HG03575 (cell line): ENCODE measurements around the gene SDF4.

Experiments used
- ATAC-seq: cut with Tn5 transposase; IDR thresholded peaks from one replicate; pipeline ENCODE4 v1.9.1; 2021; ENCODE audit not compliant: unreplicated experiment, insufficient number of reproducible peaks, low FRiP score; ENCODE audit errors: extremely low read depth

SDF4 gene

DNA sequence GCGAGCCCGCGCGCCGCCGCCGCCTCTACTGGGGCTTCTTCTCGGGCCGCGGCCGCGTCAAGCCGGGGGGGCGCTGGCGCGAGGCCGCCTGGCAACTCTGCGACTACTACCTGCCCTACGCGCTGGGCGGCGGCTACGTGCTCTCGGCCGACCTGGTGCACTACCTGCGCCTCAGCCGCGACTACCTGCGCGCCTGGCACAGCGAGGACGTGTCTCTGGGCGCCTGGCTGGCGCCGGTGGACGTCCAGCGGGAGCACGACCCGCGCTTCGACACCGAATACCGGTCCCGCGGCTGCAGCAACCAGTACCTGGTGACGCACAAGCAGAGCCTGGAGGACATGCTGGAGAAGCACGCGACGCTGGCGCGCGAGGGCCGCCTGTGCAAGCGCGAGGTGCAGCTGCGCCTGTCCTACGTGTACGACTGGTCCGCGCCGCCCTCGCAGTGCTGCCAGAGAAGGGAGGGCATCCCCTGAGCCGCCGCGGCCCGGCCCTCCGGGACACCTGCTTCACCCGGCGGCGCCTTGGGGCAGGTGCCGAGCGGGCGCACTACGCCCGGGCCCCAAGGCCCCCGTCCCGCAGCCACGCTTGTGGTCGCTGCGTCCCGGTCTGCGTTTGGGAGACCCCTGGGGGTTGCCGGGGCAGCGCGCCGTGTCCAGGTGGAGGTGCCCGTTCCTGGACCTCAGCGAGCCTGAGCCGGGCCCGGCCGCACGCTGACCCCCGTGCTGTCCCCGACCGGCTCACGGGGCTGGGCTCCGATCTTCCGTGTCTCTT is 1.2 kb upstream of the SDF4 start:
- ATAC-seq = no peak

DNA sequence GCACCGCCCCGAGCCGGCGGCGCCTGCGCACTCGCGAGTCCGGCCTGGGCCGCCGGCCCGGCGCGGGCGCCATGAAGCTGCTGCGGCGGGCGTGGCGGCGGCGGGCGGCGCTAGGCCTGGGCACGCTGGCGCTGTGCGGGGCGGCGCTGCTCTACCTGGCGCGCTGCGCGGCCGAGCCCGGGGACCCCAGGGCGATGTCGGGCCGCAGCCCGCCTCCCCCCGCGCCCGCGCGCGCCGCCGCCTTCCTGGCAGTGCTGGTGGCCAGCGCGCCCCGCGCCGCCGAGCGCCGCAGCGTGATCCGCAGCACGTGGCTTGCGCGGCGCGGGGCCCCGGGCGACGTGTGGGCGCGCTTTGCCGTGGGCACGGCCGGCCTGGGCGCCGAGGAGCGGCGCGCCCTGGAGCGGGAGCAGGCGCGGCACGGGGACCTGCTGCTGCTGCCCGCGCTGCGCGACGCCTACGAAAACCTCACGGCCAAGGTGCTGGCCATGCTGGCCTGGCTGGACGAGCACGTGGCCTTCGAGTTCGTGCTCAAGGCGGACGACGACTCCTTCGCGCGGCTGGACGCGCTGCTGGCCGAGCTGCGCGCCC is 501 bp upstream of the SDF4 start, which contains the start of gene B3GALT6:
Gene B3GALT6 (plus strand): TSS at position 30 of the 588 bp plus-strand sequence. CDS start 42 bp downstream, at position 72.
- no peak for ATAC-seq

DNA sequence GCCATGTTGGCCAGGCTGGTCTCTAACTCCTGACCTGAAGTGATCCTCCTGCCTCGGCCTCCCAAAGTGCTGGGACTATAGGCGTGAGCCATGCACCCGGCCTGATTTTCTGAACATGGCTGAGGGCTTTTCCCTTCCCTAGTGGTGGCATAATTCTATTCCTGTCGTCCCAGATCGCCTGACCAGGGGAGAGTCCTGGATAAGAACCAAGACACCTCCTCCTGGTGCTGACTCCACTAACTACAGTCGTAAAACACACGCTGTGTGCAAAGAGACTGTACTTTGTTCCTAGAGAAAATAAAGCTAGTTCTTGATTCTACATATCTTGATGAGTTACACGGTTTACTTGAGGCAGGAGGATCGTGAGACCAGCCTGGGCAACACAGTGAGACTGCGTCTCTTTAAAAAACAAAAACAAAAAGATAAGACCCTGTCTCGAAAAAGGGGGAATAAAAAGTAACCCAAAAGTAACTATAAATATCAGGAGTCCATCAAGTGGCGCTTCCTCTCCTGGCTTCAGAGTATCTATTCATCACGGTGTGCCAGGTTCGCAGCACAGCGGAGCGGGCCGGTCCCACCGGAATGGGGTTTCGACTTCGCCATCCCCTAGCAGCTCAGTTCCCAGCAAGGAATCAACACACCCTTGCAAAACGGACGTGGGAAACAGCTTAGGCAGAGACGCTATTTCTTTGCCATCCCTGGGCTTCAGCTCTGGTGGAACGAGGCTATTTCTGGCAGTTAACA is 973 bp downstream of the SDF4 start:
- ATAC-seq = no peak

DNA sequence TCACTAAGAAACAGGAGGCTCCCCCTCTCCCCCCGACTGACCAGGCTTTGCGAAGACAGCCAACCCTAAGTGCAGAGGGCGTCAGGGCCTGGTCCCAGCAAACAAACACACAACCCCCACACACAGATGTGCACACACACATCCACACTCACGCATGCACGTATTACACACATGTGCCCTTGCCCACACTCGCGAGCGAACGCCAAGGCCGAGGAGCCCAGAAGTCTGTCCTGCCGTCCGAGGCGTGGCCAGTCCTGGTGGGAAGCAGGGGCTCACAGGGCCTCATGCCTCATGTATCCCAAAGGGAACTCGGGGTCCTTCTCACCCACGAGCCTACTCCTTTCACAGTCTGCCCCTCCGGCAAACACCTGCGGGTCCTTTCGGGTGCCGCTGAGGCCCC is 2.0 kb downstream of the SDF4 start:
- no peak for ATAC-seq

DNA sequence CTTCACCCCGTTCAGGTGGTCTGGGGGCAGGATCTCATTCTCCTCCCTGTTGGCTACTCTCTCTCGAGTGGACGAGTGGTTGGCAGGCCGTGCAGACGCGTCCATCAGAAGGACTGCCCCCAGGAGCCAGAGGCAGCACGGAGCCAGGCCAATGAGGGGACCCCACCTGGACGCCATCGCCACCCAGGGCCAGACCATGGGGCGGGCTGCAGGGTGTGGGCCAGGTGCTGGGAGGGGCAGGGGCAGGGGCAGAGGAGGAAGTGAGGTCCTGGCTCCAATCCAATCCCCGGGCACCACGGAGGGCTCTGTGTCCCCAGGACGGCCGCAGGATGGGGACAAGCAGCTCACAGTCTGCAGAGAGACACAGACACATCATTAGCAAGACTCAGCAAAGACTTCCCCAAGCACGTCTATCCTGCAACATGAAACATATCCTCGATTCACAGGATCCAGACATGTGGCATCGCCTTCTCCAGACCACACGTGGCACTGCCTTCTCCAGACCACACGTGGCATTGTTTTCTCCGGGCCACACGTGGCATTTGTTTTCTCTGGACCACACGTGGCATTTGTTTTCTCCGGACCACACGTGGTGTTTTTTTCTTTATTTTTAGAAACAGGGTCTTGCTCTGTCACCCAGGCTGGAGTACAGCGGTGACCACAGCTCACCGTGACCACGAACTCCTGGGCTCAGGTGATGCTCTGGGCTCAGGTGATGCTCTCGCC is 3.0 kb downstream of the SDF4 start:
- no peak for ATAC-seq

DNA sequence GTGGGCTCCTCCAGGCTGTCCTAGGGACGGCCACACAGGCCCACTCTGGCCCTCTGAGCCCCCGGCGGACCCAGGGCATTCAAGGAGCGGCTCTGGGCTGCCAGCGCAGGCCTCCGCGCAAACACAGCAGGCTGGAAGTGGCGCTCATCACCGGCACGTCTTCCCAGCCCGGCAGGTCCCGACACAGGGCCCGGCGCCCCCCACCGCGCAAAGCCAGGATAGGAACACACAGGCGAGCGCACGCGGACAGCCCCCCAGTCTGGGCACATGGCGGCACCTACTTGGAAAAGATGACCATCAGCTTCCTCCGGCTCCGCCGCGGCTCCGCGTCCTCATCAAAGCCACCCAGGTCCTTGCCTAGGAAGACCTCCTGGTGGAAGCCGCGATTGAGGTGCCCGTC is 3.6 kb downstream of the SDF4 start:
- ATAC-seq = no peak

DNA sequence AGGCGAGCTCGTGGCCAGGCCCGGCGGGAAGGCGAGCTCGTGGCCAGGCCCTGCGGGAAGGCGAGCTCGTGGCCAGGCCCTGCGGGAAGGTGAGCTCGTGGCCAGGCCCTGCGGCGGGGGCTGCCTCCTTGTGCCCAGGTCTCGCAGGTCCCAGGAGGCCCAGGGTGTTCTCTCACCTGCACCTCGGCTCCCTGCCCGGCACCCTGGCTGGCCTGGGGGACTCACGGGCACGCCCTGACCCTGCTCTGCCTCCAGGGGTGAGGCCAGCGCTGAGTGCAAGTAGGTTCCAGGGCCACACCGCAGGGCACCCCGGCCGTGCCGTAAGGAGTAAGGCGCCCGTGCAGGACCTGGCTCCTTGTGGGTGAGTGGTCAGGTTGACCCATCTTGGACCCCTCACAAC is 4.4 kb downstream of the SDF4 start:
- no peak for ATAC-seq

DNA sequence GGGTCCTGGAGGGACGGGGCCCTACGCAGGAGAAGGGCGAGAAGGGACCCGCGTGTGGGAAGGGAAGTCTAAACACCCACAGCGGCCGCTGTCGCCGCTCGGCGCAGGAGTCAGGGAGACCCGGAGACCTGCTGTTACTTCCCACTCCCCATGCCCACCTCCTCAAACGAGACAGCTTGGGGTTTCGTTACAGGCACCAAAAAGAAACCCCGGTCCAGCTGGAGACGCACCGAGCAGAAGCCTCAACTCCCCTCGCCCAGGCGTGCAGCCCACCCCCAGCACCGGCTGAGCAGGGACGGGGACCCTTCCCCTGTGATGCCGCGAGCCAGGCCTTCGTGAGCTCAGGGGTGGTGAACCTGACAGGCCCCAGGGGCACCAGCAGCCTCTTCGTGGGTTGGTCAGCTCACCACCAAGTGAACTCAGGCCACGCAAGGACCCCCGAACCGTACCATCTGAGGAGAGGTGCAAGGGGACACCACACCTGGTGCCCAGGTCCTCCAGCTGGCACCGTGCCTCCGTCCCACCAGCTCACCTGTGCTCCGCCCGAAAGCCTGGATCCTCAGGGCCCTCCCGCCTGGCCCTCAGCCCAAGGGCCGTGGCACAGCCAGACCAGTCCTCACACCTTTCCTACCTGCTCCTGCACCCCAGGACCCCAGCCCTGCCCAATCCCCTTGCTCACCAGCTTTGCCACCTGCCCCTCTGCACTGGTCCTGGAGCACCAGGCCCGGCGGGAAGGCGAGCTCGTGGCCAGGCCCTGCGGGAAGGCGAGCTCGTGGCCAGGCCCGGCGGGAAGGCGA is 5.0 kb downstream of the SDF4 start:
- ATAC-seq = no peak

DNA sequence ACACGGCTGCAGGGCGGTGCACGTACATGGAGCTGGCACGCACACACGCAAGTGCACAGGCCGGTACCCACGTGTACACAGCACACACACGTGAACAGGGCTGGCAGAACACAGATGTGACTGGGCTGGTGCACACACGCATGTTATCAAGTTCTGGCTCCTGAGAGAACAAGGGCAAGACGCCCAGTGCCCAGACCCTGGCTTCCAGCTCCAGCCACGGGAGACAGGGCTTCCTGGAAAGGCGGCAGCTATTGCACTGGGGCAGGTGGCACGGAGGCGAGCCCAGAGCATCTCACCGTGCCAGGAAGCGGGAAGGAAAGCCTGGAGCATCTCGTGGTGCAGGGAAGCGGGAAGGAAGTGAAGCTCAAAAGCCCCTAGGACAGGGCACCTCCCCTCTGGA is 5.9 kb downstream of the SDF4 start:
- no peak for ATAC-seq

DNA sequence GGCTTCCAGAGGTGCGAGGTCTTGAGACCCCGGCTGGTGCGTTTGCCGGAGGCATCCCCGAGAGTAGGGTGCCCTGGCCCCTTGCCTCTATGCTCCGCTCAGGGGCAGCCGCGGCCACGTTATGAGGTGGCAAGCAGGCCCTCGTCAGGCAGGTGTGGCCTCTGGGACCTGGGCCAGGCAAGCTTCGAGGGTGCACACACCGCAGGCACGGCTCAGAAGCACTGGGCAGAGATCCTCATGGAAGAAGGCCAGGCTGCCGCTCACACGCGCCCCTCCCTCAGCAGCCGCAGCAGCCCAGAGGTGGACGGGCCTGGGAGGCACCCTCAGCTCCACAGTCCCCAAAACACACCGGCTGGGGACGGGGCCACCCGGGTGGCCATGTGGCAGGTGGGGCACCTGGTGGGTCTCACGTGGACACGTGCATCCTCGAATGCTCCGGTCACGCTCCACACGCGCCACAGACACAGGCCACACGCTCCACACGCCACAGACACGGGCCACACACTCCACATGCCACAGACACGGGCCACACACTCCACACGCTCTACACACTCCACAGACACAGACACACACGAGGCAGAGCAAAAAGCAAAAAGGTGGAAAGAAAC is 6.5 kb downstream of the SDF4 start:
- no peak for ATAC-seq

DNA sequence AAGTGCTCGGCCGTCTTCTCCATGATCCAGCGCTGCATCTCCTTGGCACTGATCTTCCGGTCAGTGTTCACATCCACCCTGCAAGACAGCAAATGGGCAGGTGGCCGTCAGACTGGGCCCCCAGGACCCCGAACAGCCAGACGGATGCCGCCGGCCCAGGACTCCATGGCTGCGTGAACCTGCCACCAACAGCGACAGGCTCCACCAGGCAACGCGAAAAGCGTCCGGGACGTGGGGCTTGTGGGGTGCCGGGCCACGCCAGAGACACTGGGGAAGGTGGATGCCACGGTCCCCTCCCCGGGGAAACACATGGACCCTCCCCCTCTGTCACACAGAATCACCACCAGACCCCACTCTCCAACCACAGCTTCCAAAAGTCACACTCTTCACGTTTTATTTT is 7.9 kb downstream of the SDF4 start:
- ATAC-seq = no peak

DNA sequence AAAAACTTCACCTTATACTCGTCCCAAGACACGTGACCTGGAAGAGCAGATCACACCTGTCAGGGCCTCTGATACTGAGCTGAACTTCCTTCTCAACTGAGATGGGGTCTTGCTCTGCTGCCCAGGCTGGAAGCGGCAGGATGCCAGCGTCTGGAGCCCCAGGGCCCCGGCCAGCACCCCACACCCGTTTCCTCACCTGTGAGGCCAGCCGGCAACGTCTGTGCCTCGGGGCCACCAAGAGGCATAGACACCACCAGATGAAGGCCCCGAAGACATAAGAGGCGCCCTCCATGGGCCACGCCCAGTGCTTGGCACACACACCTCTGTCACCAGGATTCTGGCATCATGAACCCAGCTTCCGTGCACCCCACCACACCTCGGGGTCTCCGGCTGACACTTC is 8.5 kb downstream of the SDF4 start:
- no peak for ATAC-seq

DNA sequence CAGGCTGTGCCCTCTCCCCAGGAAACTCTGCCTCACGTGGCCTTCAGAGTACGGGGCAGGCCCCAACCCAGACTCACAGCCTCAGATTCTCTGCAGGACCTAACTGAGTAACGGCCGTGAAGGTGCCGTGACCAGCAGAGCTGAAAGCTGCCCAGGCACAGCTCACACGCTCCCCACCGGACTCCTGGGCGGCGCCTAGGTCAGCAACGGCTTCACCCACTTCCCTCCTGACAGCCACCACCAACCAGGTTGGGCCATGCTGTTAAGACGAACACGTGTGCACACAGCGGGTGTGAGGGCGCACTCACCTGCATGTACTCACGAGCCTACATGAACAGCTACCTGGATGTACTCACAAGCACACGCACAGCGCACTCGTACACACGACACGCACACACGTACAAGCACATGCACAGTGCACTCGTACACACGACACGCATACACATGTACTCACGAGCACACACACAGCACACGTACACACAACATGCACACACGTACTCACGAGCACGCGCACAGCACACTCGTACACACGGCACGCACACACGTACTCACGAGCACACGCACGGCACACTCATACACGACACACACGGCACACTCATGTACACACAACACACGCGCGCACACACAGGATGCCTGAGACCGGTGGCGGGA is 9.1 kb downstream of the SDF4 start:
- no peak for ATAC-seq

DNA sequence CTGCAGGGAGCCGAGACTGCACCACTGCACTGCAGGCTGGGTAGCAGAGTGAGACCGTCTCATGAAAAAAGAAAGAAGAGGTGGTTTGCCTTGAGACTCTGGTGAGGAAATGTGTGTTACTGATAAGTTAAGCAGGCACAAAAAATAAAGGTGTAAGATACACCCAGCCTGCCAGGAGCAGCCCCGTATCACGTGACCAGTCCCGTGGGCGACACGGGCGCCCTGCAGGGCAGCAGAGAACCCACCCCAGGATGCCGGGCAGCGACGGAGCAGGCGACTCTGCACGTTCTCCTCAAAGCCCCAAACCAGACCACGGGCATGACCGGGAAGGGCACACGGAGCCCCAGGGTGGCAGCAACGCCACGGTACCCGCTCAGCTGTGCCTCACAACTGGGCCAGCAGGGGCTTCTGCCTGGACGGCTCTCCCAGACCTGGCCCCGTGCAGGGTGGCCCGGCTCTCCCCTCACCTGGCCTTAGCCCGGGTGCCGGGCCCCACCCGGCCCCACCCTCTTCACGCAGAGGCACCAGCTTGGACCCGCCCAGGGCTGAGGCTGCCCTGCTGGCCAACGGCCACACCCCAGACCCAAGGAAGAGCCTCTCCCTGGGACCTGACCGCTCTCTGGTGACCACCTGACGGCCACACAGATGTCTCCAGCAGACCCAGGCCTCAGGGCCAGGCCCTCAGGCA is 9.8 kb downstream of the SDF4 start:
- no peak for ATAC-seq

DNA sequence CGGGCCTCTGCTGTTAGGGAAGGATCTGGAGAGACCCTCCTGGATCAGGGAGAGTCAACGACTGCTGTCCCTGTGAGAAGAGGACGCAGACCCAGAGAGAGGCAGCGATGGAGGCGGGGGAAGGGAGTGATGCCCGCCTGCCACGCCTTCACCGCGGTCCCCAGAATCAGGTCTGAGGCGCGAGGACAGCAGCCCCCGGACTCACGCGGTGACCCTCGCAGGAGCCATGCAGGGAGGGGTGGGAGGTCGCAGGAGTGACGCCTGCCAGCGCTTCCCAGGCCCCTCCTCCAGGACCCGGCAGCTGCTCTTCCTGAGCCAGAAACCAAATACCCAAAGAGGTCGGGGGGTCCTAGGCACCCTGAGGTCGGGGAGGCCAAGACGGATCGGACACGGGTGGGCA is 11.6 kb downstream of the SDF4 start:
- ATAC-seq = no peak

DNA sequence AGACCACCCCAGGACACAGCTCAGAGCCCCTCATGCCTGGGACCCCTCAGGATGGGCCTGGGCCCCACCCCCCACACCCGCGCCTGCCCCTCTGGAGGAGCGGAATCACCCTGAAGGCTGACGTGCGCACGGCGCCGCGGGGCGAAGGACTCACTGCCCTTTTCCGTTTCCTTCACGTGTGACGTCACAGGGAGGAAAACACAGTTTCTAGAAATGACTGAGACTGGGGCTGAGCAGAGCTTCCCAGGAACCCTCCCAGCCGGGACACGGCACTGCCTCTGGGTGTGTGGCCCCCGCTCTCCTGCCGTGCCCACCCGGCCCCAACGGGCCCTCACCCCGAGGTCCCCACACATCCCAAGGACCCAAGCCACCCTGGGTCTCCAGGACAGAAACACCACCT is 12.5 kb downstream of the SDF4 start:
- no peak for ATAC-seq

DNA sequence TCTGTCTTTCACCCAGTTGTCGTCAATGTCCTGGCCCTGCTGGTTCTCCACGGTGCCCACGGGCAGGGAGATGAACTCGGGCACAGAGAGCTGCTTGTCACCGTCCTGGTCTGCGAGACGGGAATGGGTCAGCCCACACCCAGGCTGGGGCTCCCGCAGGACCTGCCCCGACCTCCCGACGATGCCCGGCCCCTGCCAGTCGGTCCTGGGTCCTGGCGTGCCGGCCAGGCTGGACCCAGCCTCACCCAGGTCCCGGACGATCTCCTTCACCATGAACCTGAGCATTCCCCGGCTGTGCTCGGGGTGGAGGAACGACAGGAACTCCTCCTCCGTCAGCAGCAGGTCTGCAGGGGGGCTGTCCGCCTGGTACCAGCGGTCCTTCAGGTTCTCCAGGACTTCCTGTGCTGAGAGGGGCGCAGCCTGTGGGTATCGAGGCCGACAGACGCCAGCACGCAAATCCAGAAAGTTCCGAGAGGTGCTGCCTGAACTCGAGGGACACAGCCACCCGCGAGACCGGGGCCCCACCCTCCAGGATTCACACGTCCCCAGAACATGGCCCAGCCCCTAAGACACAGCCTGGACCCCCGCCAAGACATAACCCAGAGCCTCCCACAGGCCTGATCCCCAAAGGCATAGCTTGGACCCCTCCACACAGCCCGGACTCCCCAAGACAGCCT is 13.1 kb downstream of the SDF4 start:
- ATAC-seq = no peak
